Sigmoid colon (tissue), 7 donors: ENCODE results near the gene YTHDF1. TPM values are rescaled to one million over a fixed set of nuclear protein-coding genes. Genes with fewer than 3 reads are reported as not detected.
"Not testable (repeated sequence)": the region's sequence is repeated elsewhere in the genome, so short reads cannot be mapped to it uniquely, and the experiment has no call there.

Experiments
- DNase-seq: peaks from one replicate; pipeline ENCODE4 v3.0.0-alpha.2; 2019
- H3K27ac ChIP-seq, 4 donors: fragments of 200-600 bp; sonication (generic); one replicate each; pipeline ENCODE4 v1.5.1; 2016 to 2019; ENCODE audit warnings: mild to moderate bottlenecking in 1 of 4
- H3K27me3 ChIP-seq, 3 donors: fragments of 200-600 bp; sonication (generic); one replicate each; pipeline ENCODE4 v1.5.1; 2019; ENCODE audit warnings: mild to moderate bottlenecking in 1 of 3
- H3K36me3 ChIP-seq, 4 donors: fragments of 200-600 bp; sonication (generic); one replicate each; pipeline ENCODE4 v1.5.1; 2016 to 2019
- H3K4me1 ChIP-seq, 4 donors: fragments of 200-600 bp; sonication (generic); one replicate each; pipeline ENCODE4 v1.5.1; 2017 to 2019
- H3K4me3 ChIP-seq, 4 donors: fragments of 200-600 bp; sonication (generic); one replicate each; pipeline ENCODE4 v1.5.1; 2017 to 2019; ENCODE audit warnings: mild to moderate bottlenecking in 2 of 4, moderate library complexity in 1 of 4
- H3K9me3 ChIP-seq, 4 donors: fragments of 200-600 bp in 3 of 4; sonication (generic) in 3 of 4; one replicate each; pipeline versions ENCODE4 v1.5.1 to v1.6.1; 2013 to 2019
- CTCF ChIP-seq, 4 experiments: fragments of 450-650 bp in 3 of 4; fragments of 200-600 bp in 1 of 4; IDR thresholded peaks; one replicate each; pipeline ENCODE4 v1.5.1; 2016 to 2019; ENCODE audit warnings: antibody characterized with exemption in 4 of 4, mild to moderate bottlenecking in 3 of 4, moderate library complexity in 2 of 4
- EP300 ChIP-seq, 4 donors: sonication (generic); formaldehyde crosslinking; IDR thresholded peaks; one replicate each; pipeline ENCODE4 v1.6.1; 2017; ENCODE audit warnings: antibody characterized with exemption in 4 of 4
- POLR2A ChIP-seq, 2 donors: fragments of 450-650 bp; IDR thresholded peaks; one replicate each; pipeline ENCODE4 v1.6.1; 2016; ENCODE audit warnings: antibody characterized with exemption in 2 of 2, mild to moderate bottlenecking in 2 of 2, moderate library complexity in 2 of 2
- POLR2AphosphoS5 ChIP-seq, 4 donors: sonication (generic); formaldehyde crosslinking; IDR thresholded peaks; one replicate each; pipeline ENCODE4 v1.6.1; 2017; ENCODE audit warnings: antibody characterized with exemption in 4 of 4
- WGBS, 2 donors: extraction: QIAGEN DNeasy Blood & Tissue Kit; methylation state at CpG; one replicate each; pipeline ENCODE4 v1.1.7; 2013; 5-methylcytosine and 5-hydroxymethylcytosine counted together
- intact Hi-C: fragments of 100-400 bp; cut with DNase I; formaldehyde crosslinking; loops from one replicate; pipeline ENCODE4 v1.15.1; 2023
- polyA plus RNA-seq, 3 donors: library from polyadenylated mRNA; stranded (reverse); fragments of 200-250 nt; gene quantifications; one replicate each; pipeline ENCODE4 v1.2.3, GENCODE V29; 2013
- total RNA-seq, 4 donors: library from RNA; depleted of rRNA; stranded (reverse); fragments of >200 nt; gene quantifications; one replicate each; pipeline ENCODE4 v1.1.0, GENCODE V29; 2016
- donor health status: healthy with polysubstance abuse.
- donor health status: Bipolar disorder and iron deficiency.
- donor health status: healthy.

YTHDF1 gene
- total and polyA plus RNA-seq, 7 donors, result 15.3 to 25.0 (median 22.4) TPM

GRCh38 chr20:63158845-63159244, 57.1 kb downstream of the YTHDF1 start:
- intact Hi-C loops, result no loop called here
- H3K27ac ChIP-seq, result no peak overlapping the region
- no peak overlapping the region for H3K4me3 ChIP-seq
- H3K36me3 ChIP-seq, result no peaks in the 10 kb centered on the region
- TF ChIP-seq EP300 (IDR thresholded peaks at IDR 0.05), result no peak
- TF ChIP-seq POLR2A (IDR thresholded peaks at IDR 0.05), result no peak
- TF ChIP-seq CTCF (IDR thresholded peaks at IDR 0.05), result no peak
- no peak for TF ChIP-seq POLR2AphosphoS5 (IDR thresholded peaks at IDR 0.05)
- no peaks in the 10 kb centered on the region for H3K4me1 ChIP-seq
- no peaks in the 10 kb centered on the region for H3K9me3 ChIP-seq
- 81 to 84% methylated on average over 14 of the region's 14 CpGs for WGBS, 2 donors
- no peak for DNase-seq
- peaks cover 0 to 51% (median 18%) of the 10 kb centered on the region in 3 donors for H3K27me3 ChIP-seq

DNA sequence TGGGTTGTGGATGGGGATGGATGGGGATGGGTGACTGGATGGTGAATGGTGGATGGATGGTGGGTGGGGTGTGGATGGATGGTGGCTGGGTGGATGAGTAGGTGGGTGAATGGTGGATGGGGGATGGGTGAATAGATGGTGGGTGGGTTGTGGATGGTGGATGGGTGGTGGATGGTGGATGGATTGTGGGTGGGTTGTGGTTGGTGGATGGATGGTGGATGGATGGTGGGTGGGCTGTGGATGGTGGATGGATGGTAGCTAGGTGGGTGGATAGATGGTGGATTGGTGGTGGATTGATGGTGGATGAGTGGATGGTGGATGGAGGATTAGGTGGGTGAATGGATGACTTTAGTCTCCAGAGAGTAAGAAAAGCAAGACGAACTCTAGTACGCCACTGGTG, 57.6 kb downstream of the YTHDF1 start:
- Histone ChIP-seq H3K27ac (no peak overlapping the region), H3K36me3 (no peaks in the 10 kb centered on the region), H3K4me1 (no peaks in the 10 kb centered on the region), H3K27me3 (peaks cover 0 to 53% (median 23%) of the 10 kb centered on the region in 3 donors), H3K4me3 (no peak overlapping the region), H3K9me3 (no peaks in the 10 kb centered on the region)
- DNase-seq, result no peak
- TF ChIP-seq EP300 (IDR thresholded peaks at IDR 0.05), result no peak
- TF ChIP-seq CTCF (IDR thresholded peaks at IDR 0.05), result no peak
- no peak for TF ChIP-seq POLR2AphosphoS5 (IDR thresholded peaks at IDR 0.05)
- TF ChIP-seq POLR2A (IDR thresholded peaks at IDR 0.05), result no peak
- 91 to 93% methylated on average over 2 of the region's 2 CpGs for WGBS, 2 donors
- intact Hi-C loops, result no loop called here

DNA sequence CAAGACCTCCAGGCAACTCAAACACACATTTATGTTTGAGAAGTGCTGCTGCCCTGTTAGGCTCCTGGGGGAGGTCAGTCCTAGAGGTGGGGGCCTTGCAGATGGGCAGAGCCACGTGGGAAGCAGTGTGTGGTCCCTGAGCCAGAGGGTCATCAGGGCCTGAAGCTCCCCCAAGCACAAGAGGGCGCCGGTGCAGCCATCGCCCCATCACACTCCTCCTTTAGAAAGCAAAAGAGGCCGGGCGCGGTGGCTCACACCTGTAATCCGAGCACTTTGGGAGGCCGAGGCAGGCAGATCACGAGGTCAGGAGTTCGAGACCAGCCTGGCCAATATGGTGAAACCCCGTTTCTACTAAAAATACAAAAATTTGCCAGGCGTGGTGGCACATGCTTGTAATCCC, 58.5 kb downstream of the YTHDF1 start:
- peaks cover 0 to 62% (median 31%) of the 10 kb centered on the region in 3 donors for H3K27me3 ChIP-seq
- WGBS, 2 donors, result 76 to 84% methylated on average over 13 of the region's 13 CpGs
- not testable (repeated sequence) for DNase-seq

GRCh38 chr20:63156221-63156671, 59.7 kb downstream of the YTHDF1 start:
- H3K27me3 ChIP-seq, result peaks cover 0 to 70% (median 37%) of the 10 kb centered on the region in 3 donors
- H3K4me3 ChIP-seq, result no peak overlapping the region
- WGBS, 2 donors, result 72 to 83% methylated on average over 12 of the region's 12 CpGs
- no peak overlapping the region for H3K27ac ChIP-seq
- peaks cover 0 to 5% (median 0%) of the 10 kb centered on the region in 4 donors for H3K4me1 ChIP-seq
- intact Hi-C loops, result no loop called here
- no peaks in the 10 kb centered on the region for H3K36me3 ChIP-seq
- TF ChIP-seq POLR2AphosphoS5 (IDR thresholded peaks at IDR 0.05) (no peak), EP300 (IDR thresholded peaks at IDR 0.05) (no peak), POLR2A (IDR thresholded peaks at IDR 0.05) (no peak), CTCF (IDR thresholded peaks at IDR 0.05) (no peak)
- DNase-seq, result no peak
- H3K9me3 ChIP-seq, result no peaks in the 10 kb centered on the region

More for the DNA sequence above, 58.5 kb downstream of the YTHDF1 start:
- H3K4me1 ChIP-seq, H3K36me3 ChIP-seq, H3K27ac ChIP-seq, intact Hi-C loops, H3K9me3 ChIP-seq, H3K4me3 ChIP-seq: not testable (repeated sequence)

- H3K36me3 ChIP-seq, result no peaks in the 10 kb centered on the region
- no peak overlapping the region for H3K4me3 ChIP-seq
- WGBS, 2 donors, result 37 to 68% methylated on average over 15 of the region's 15 CpGs
- no peak overlapping the region for H3K27ac ChIP-seq
- H3K4me1 ChIP-seq, result peaks cover 0 to 5% (median 0%) of the 10 kb centered on the region in 4 donors
- intact Hi-C loops, result no loop called here
- H3K9me3 ChIP-seq, result no peaks in the 10 kb centered on the region
- TF ChIP-seq EP300 (IDR thresholded peaks at IDR 0.05) (no peak), CTCF (IDR thresholded peaks at IDR 0.05) (no peak), POLR2AphosphoS5 (IDR thresholded peaks at IDR 0.05) (no peak), POLR2A (IDR thresholded peaks at IDR 0.05) (no peak)
- H3K27me3 ChIP-seq, result peaks cover 0 to 72% (median 39%) of the 10 kb centered on the region in 3 donors
- DNase-seq, result no peak
These were observed 60.4 kb downstream of the YTHDF1 start for GRCh38 chr20:63155266-63156165.
